Omental fat pad (tissue), 4 donors: ENCODE results near the gene ANAPC5. TPM values are rescaled to one million over a fixed set of nuclear protein-coding genes. Genes with fewer than 3 reads are reported as not detected.

Experiments
- ATAC-seq: fragments of 150-250 bp; one replicate; pipeline ENCODE4 v1.9.1; 2016; ENCODE audit warnings: mild to moderate bottlenecking, moderate library complexity; ENCODE audit not compliant: low FRiP score
- DNase-seq: peaks from one replicate; pipeline ENCODE4 v3.0.0-alpha.2; 2019; ENCODE audit warnings: low spot score
- CTCF ChIP-seq, 3 donors: fragments of 450-650 bp; IDR thresholded peaks; one replicate each; pipeline ENCODE4 v1.5.1; 2016 to 2017; ENCODE audit warnings: antibody characterized with exemption in 3 of 3, mild to moderate bottlenecking in 3 of 3, moderate library complexity in 2 of 3
- total RNA-seq, 4 donors: library from RNA; depleted of rRNA; stranded (reverse); fragments of >200 nt; gene quantifications; one replicate each; pipeline ENCODE4 v1.1.0, GENCODE V29; 2016

The ANAPC5 gene
- total RNA-seq: 100 to 1,000 TPM in 2 of 4 donors, 10 to 100 TPM in 2; 88.2 to 154 (median 101) TPM

GRCh38 chr12:121351820-121352681 lies at the start of gene ANAPC5:
Gene ANAPC5, minus strand, starts transcription at chr12:121352411. Its CDS starts 71 bp downstream, at chr12:121352340.
- peak; percentile 72 for DNase-seq
- no peak for TF ChIP-seq CTCF (IDR thresholded peaks at IDR 0.05)
- ATAC-seq: peak; percentile 100

- ATAC-seq (peak; percentile 49), DNase-seq (peak; percentile 26)
- TF ChIP-seq CTCF (IDR thresholded peaks at IDR 0.05): no peak
Measured at GRCh38 chr12:121400332-121401139, 48.3 kb upstream of the ANAPC5 start.

- TF ChIP-seq CTCF (IDR thresholded peaks at IDR 0.05): no peak
- ATAC-seq: peak; percentile 99
- peak; percentile 87 for DNase-seq
Measured at GRCh38 chr12:121399391-121400331, 47.5 kb upstream of the ANAPC5 start, which contains the start of gene RNF34. Gene RNF34, plus strand, starts transcription at chr12:121400118. Its CDS starts 95 bp downstream, at chr12:121400213.

- TF ChIP-seq CTCF (IDR thresholded peaks at IDR 0.05): no peak
- ATAC-seq: no peak
- DNase-seq: no peak
Measured at GRCh38 chr12:121398355-121398754, 46.1 kb upstream of the ANAPC5 start.

- TF ChIP-seq CTCF (IDR thresholded peaks at IDR 0.05): no peak
- ATAC-seq (no peak), DNase-seq (no peak)
Measured at GRCh38 chr12:121397521-121397920, 45.3 kb upstream of the ANAPC5 start.

- no peak for ATAC-seq
- TF ChIP-seq CTCF (IDR thresholded peaks at IDR 0.05): no peak
- DNase-seq: no peak
Measured at GRCh38 chr12:121392325-121392716, 40.1 kb upstream of the ANAPC5 start.
